Trophoblast cell (in vitro differentiated cells and primary cell): ENCODE data around the gene RPL41.

Source experiments
- DNase-seq, 2 donors: peaks; one replicate each; pipeline ENCODE4 v3.0.0-alpha.2; 2016
- H2AFZ ChIP-seq: 2 replicates; pipeline ENCODE4 v1.6.1; 2013; ENCODE audit warnings: low read length, moderate library complexity, mild to moderate bottlenecking; ENCODE audit not compliant: insufficient read depth, poor library complexity
- H2AK5ac ChIP-seq: 2 replicates; pipeline ENCODE4 v1.6.1; 2013; ENCODE audit warnings: mild to moderate bottlenecking, low read length
- H2BK120ac ChIP-seq: 2 replicates; pipeline ENCODE4 v1.6.1; 2013; ENCODE audit warnings: low read length, mild to moderate bottlenecking, moderate library complexity; ENCODE audit not compliant: insufficient read depth, poor library complexity
- H2BK12ac ChIP-seq: 2 replicates; pipeline ENCODE4 v1.6.1; 2013; ENCODE audit warnings: mild to moderate bottlenecking, low read length, moderate library complexity
- H2BK5ac ChIP-seq: 2 replicates; pipeline ENCODE4 v1.6.1; 2013; ENCODE audit warnings: low read length, low read depth, moderate library complexity, mild to moderate bottlenecking; ENCODE audit not compliant: poor library complexity
- H3K14ac ChIP-seq: 2 replicates; pipeline ENCODE4 v1.6.1; 2013; ENCODE audit warnings: mild to moderate bottlenecking, low read length
- H3K18ac ChIP-seq: 2 replicates; pipeline ENCODE4 v1.6.1; 2013; ENCODE audit warnings: mild to moderate bottlenecking, low read length
- H3K23ac ChIP-seq: 2 replicates; pipeline ENCODE4 v1.6.1; 2013; ENCODE audit warnings: low read length
- H3K27ac ChIP-seq: 2 replicates; pipeline ENCODE4 v1.5.1; 2013; ENCODE audit warnings: low read depth, mild to moderate bottlenecking, inconsistent platforms, low read length, moderate library complexity
- H3K27me3 ChIP-seq: 2 replicates; pipeline ENCODE4 v1.6.1; 2013; ENCODE audit warnings: inconsistent platforms, mild to moderate bottlenecking, low read length, moderate library complexity; ENCODE audit not compliant: insufficient read depth
- H3K36me3 ChIP-seq, 2 experiments: 1 replicate in 1 of 2; 2 replicates in 1 of 2; pipeline ENCODE4 v1.6.1; 2013; ENCODE audit warnings: low read length in 2 of 2, mild to moderate bottlenecking in 2 of 2, moderate library complexity in 1 of 2; ENCODE audit not compliant: insufficient read depth in 2 of 2, control insufficient read depth in 1 of 2
- H3K4ac ChIP-seq: 2 replicates; pipeline ENCODE4 v1.6.1; 2013; ENCODE audit warnings: low read depth, mild to moderate bottlenecking, low read length, moderate library complexity
- H3K4me1 ChIP-seq, 2 experiments: 1 replicate in 1 of 2; 2 replicates in 1 of 2; pipeline ENCODE4 v1.6.1; 2013; ENCODE audit warnings: low read length in 2 of 2, mild to moderate bottlenecking in 2 of 2, moderate library complexity in 1 of 2; ENCODE audit not compliant: insufficient read depth in 2 of 2, control insufficient read depth in 1 of 2
- H3K4me2 ChIP-seq: 2 replicates; pipeline ENCODE4 v1.6.1; 2013; ENCODE audit warnings: inconsistent platforms, mild to moderate bottlenecking, low read length, moderate library complexity
- H3K4me3 ChIP-seq: 2 replicates; pipeline ENCODE4 v1.5.1; 2013; ENCODE audit warnings: mild to moderate bottlenecking, low read depth, low read length, inconsistent platforms
- H3K79me1 ChIP-seq: one replicate; pipeline ENCODE4 v1.6.1; 2013; ENCODE audit warnings: low read length
- H3K79me2 ChIP-seq: 2 replicates; pipeline ENCODE4 v1.6.1; 2013; ENCODE audit warnings: low read length, mild to moderate bottlenecking; ENCODE audit not compliant: control insufficient read depth, insufficient read depth, poor library complexity
- H3K9ac ChIP-seq: 2 replicates; pipeline ENCODE4 v1.6.1; 2013; ENCODE audit warnings: mild to moderate bottlenecking, low read length
- H3K9me3 ChIP-seq: 2 replicates; pipeline ENCODE4 v1.6.1; 2013; ENCODE audit warnings: low read depth, mild to moderate bottlenecking, control low read depth, inconsistent platforms, low read length; ENCODE audit not compliant: insufficient read depth
- H4K12ac ChIP-seq: 2 replicates; pipeline ENCODE4 v1.6.1; 2013; ENCODE audit warnings: low read depth, mild to moderate bottlenecking, low read length, moderate library complexity
- H4K8ac ChIP-seq: 2 replicates; pipeline ENCODE4 v1.6.1; 2013; ENCODE audit warnings: low read depth, mild to moderate bottlenecking, low read length, moderate library complexity
- H4K91ac ChIP-seq: one replicate; pipeline ENCODE4 v1.6.1; 2013; ENCODE audit warnings: low read depth, mild to moderate bottlenecking, low read length, moderate library complexity
- WGBS: extraction: QIAGEN DNeasy Blood & Tissue Kit; methylation state at CpG from one replicate; pipeline ENCODE4 v1.1.7; 2013; ENCODE audit warnings: missing lambda C conversion rate; ENCODE audit not compliant: insufficient read length, insufficient coverage; ENCODE audit errors: extremely low coverage; 5-methylcytosine and 5-hydroxymethylcytosine counted together

RPL41 gene

DNA sequence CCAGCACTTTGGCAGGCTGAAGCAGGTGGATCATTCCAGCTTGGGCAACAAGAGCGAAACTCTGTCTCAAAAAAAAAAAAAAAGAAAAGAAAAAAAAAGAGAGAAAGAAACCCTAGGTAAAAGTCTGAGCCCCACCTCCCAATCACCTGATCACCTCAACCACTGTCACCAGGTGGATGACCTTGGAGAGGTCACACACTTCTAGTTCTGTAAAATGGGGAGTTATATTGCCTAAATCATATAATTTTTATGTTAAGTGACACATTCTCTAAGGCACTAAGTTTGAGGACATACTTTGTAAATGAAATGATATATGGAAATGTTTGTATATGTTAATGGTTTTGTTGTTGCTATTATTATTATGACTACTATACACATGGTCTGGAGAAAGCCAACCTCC lies 38.0 kb upstream of the RPL41 start:
- Histone ChIP-seq H4K8ac (no peak overlapping the region), H2BK120ac (no peak overlapping the region), H3K9me3 (no peaks in the 10 kb centered on the region), H2BK5ac (no peak overlapping the region), H4K12ac (no peak overlapping the region), H3K9ac (no peak overlapping the region), H3K4me2 (peak overlapping the region; percentile 98), H3K27ac (peak overlapping the region; percentile 97), H3K27me3 (no peaks in the 10 kb centered on the region), H2BK12ac (no peak overlapping the region), H3K4ac (no peak overlapping the region), H3K79me1 (peaks cover 14% of the 10 kb centered on the region), H2AFZ (no peak overlapping the region), H3K79me2 (peaks cover 22% of the 10 kb centered on the region), H3K4me1 (peaks cover 12 to 13% of the 10 kb centered on the region in 2 experiments), H3K4me3 (no peak overlapping the region), H3K23ac (no peak overlapping the region), H3K14ac (no peak overlapping the region), H3K18ac (no peak overlapping the region), H2AK5ac (no peak overlapping the region), H3K36me3 (no peaks in the 10 kb centered on the region), H4K91ac (no peak overlapping the region)
- WGBS = no CpG with 5 or more reads among the region's 1 CpG
- DNase-seq = peak in 1 of 2 donors; percentile 17

DNA sequence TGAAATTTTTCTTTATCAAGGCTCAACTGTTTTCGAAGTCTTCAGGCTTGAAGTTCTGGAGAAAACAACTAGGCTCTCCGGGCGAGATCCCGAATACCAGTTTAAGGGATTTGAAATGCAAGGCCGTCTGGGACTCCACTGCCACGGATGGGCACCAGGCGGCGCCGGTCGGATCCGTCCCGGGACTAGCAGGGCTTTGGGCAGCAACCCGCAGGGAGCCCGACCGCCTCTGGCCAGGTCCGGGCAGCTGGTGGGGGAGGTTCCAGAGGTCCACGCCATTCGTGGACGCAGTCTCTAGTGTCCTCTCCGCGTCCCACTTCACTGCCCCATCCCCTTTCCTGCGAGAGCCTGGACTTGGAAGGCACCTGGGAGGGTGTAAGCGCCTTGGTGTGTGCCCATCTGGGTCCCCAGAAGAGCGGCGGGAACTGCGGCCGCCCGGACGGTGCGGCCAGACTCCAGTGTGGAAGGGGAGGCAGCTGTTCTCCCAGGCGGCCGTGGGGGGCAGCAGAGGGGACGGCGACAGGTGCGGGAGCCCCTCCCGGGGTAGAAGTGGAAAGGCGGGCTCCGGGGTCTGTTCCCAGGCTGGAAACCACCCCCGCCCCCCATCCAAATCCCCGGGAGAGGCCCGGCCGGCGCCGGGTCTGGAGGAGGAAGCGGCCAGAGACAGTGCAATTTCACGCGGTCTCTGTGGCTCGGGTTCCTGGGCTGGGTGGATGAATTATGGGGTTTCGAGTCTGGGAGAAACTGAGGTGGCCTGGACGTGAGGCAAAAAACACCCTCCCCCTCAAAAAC lies 37.3 kb upstream of the RPL41 start:
- H4K12ac ChIP-seq = peak overlapping the region; percentile 71
- H2BK5ac ChIP-seq = peak overlapping the region; percentile 92
- no peaks in the 10 kb centered on the region for H3K9me3 ChIP-seq
- H3K4me3 ChIP-seq = peak overlapping the region; percentile 76
- H3K36me3 ChIP-seq = peaks cover 0 to 6% of the 10 kb centered on the region in 2 experiments
- peaks cover 22% of the 10 kb centered on the region for H3K79me2 ChIP-seq
- H3K4me1 ChIP-seq = peaks cover 12 to 13% of the 10 kb centered on the region in 2 experiments
- peak overlapping the region; percentile 89 for H3K9ac ChIP-seq
- peak overlapping the region; percentile 98 for H3K4me2 ChIP-seq
- peak overlapping the region; percentile 83 for H3K14ac ChIP-seq
- no peaks in the 10 kb centered on the region for H3K27me3 ChIP-seq
- H3K18ac ChIP-seq = peak overlapping the region; percentile 89
- no peak overlapping the region for H3K23ac ChIP-seq
- peak overlapping the region; percentile 89 for H4K91ac ChIP-seq
- peak overlapping the region; percentile 97 for H3K27ac ChIP-seq
- no CpG with 5 or more reads among the region's 50 CpGs for WGBS
- H2BK120ac ChIP-seq = peak overlapping the region; percentile 88
- H2BK12ac ChIP-seq = peak overlapping the region; percentile 48
- H3K79me1 ChIP-seq = peaks cover 14% of the 10 kb centered on the region
- peak overlapping the region; percentile 4 for H3K4ac ChIP-seq
- peak overlapping the region; percentile 34 for H2AFZ ChIP-seq
- H2AK5ac ChIP-seq = peak overlapping the region; percentile 84
- peak; percentile 96 for DNase-seq
- H4K8ac ChIP-seq = peak overlapping the region; percentile 92

DNA sequence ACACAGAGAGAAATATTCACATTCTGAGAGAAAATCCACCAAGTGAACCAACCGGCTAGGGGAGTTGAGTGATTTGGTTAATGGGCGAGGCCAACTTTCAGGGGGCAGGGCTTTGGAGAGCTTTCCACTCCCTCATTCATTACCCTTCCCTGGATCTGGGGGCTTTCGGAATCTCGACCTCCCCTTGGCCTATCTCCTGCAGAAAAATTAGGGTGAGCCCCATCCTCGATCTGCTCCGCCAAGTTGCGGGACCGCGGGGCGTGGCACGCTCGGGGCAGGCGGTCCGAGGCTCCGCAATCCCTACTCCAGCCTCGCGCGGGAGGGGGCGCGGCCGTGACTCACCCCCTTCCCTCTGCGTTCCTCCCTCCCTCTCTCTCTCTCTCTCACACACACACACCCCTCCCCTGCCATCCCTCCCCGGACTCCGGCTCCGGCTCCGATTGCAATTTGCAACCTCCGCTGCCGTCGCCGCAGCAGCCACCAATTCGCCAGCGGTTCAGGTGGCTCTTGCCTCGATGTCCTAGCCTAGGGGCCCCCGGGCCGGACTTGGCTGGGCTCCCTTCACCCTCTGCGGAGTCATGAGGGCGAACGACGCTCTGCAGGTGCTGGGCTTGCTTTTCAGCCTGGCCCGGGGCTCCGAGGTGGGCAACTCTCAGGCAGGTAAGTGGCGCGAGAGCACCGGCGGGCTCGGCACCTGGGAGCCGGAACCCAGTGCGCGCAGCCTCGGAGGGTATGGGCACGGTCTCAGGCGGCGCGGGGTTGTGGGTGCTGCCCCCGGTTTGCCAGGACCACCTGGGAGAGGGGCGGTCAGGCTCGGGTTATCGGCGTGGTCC lies 36.5 kb upstream of the RPL41 start, which contains the start of gene ERBB3:
TSS of gene ERBB3 (plus strand) at position 443 of the 833 bp plus-strand sequence. CDS start at position 579, 136 bp downstream.
- Histone ChIP-seq H2BK12ac (peak within 1 kb of the TSS; percentile 77), H3K23ac (no peak within 1 kb of the TSS), H3K14ac (peak within 1 kb of the TSS; percentile 86), H4K91ac (peak within 1 kb of the TSS; percentile 89), H2AK5ac (peak within 1 kb of the TSS; percentile 84), H4K8ac (peak within 1 kb of the TSS; percentile 92), H4K12ac (peak within 1 kb of the TSS; percentile 75), H3K4me3 (peak within 1 kb of the TSS; percentile 80), H3K9me3 (no peaks in the 10 kb centered on the region), H3K4me2 (peak within 1 kb of the TSS; percentile 98), H2AFZ (peak within 1 kb of the TSS; percentile 86), H3K79me1 (peaks cover 14% of the 10 kb centered on the region), H3K27me3 (no peaks in the 10 kb centered on the region), H3K4ac (peak within 1 kb of the TSS; percentile 87), H3K18ac (peak within 1 kb of the TSS; percentile 91), H3K27ac (peak within 1 kb of the TSS; percentile 97), H3K79me2 (peaks cover 22% of the 10 kb centered on the region), H2BK5ac (peak within 1 kb of the TSS; percentile 97), H3K4me1 (peaks cover 12 to 13% of the 10 kb centered on the region in 2 experiments), H3K9ac (peak within 1 kb of the TSS; percentile 89), H2BK120ac (peak within 1 kb of the TSS; percentile 88), H3K36me3 (peaks cover 2 to 8% of the 10 kb centered on the region in 2 experiments)
- peak; percentile 86 to 96 for DNase-seq
- no CpG with 5 or more reads among the region's 59 CpGs for WGBS

DNA sequence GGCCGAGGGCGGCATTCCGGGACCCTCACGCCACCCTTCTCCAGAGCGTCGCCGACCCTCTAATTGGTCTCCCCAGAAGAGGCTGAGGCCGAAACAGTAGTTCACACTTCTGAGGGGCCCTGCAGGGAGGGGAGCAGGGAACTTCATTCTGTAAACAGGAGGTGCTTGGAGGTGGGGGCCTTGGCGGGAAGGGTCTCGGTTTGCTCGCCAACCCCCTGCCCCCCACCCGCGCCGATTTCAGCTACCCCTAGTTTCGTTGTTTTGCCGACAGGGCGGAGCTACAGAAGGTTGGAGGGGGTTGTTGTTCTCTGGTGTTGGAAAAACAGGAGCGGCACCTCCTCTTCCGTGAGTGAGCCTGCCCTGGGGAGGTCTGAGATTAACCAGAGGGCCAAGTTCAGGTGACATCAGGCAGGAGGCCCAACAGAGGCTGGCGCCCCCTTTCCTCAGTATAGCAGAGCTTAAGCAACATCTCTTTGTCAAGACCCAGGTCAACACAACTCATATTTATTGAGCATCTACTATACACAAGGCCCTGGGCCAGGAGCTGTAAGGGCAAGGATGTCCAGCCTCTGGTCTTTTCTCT lies 35.8 kb upstream of the RPL41 start:
- Histone ChIP-seq H3K36me3 (peaks cover 6 to 10% of the 10 kb centered on the region in 2 experiments), H4K12ac (peak overlapping the region; percentile 75), H3K79me2 (peaks cover 22% of the 10 kb centered on the region), H2BK12ac (peak overlapping the region; percentile 11), H2AK5ac (peak overlapping the region; percentile 47), H3K18ac (peak overlapping the region; percentile 91), H3K4me2 (peak overlapping the region; percentile 98), H3K23ac (no peak overlapping the region), H4K91ac (peak overlapping the region; percentile 56), H2AFZ (peak overlapping the region; percentile 86), H2BK120ac (peak overlapping the region; percentile 85), H3K14ac (peak overlapping the region; percentile 80), H3K9me3 (no peaks in the 10 kb centered on the region), H3K27me3 (no peaks in the 10 kb centered on the region), H3K4me3 (peak overlapping the region; percentile 80), H3K4ac (peak overlapping the region; percentile 87), H4K8ac (peak overlapping the region; percentile 77), H3K79me1 (peaks cover 14% of the 10 kb centered on the region), H3K27ac (peak overlapping the region; percentile 97), H3K4me1 (peaks cover 12 to 13% of the 10 kb centered on the region in 2 experiments), H2BK5ac (peak overlapping the region; percentile 70), H3K9ac (peak overlapping the region; percentile 3)
- DNase-seq = peak in 1 of 2 donors; percentile 26
- no CpG with 5 or more reads among the region's 20 CpGs for WGBS
